ENCODE measurements around the gene OOSP3. TPM values are rescaled to one million over a fixed set of nuclear protein-coding genes. Genes with fewer than 3 reads are reported as not detected.
"Not testable (repeated sequence)": the region's sequence is repeated elsewhere in the genome, so short reads cannot be mapped to it uniquely, and the experiment has no call there.

The OOSP3 gene
- total and polyA plus RNA-seq, 8 donors: not detected

- Histone ChIP-seq H3K27me3 (no peaks in the 10 kb centered on the region), H3K27ac (peak overlapping the region in 3 of 4 donors; percentile 19 to 73 (median 65)), H3K9me3 (no peaks in the 10 kb centered on the region), H3K4me3 (no peak overlapping the region), H3K36me3 (no peaks in the 10 kb centered on the region), H3K4me1 (peaks cover 0 to 23% (median 0%) of the 10 kb centered on the region in 3 donors)
- 19 to 37% methylated on average over 2 of the region's 2 CpGs for WGBS, 2 donors
- TF ChIP-seq, protein P1, sequence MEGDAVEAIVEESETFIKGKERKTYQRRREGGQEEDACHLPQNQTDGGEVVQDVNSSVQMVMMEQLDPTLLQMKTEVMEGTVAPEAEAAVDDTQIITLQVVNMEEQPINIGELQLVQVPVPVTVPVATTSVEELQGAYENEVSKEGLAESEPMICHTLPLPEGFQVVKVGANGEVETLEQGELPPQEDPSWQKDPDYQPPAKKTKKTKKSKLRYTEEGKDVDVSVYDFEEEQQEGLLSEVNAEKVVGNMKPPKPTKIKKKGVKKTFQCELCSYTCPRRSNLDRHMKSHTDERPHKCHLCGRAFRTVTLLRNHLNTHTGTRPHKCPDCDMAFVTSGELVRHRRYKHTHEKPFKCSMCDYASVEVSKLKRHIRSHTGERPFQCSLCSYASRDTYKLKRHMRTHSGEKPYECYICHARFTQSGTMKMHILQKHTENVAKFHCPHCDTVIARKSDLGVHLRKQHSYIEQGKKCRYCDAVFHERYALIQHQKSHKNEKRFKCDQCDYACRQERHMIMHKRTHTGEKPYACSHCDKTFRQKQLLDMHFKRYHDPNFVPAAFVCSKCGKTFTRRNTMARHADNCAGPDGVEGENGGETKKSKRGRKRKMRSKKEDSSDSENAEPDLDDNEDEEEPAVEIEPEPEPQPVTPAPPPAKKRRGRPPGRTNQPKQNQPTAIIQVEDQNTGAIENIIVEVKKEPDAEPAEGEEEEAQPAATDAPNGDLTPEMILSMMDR (IDR thresholded peaks at IDR 0.05): no peak
- DNase-seq (peak in 2 of 6 donors; percentile 21 to 24), ATAC-seq (peak; percentile 84 to 91 (median 87)), FAIRE-seq (no peak)
- intact Hi-C loops (cut with DNase I): no loop called here
Observed at GRCh38 chr11:59849129-59849528, 29.5 kb upstream of the OOSP3 start.

- H3K4me3 ChIP-seq; FAIRE-seq; DNase-seq; H3K27me3 ChIP-seq; ATAC-seq; H3K36me3 ChIP-seq; intact Hi-C loops (cut with DNase I); H3K9me3 ChIP-seq: not testable (repeated sequence)
- H3K4me1 ChIP-seq: peaks cover 0 to 23% (median 0%) of the 10 kb centered on the region in 3 donors
- H3K27ac ChIP-seq: peak overlapping the region in 3 of 4 donors; percentile 48 to 73 (median 65)
- WGBS, 2 donors: 83 to 89% methylated on average over 2 of the region's 2 CpGs
Observed at GRCh38 chr11:59849551-59849950, 29.0 kb upstream of the OOSP3 start.

GRCh38 chr11:59851416-59851815, 27.2 kb upstream of the OOSP3 start:
- H3K9me3 ChIP-seq; ATAC-seq; DNase-seq; H3K27ac ChIP-seq; H3K36me3 ChIP-seq; intact Hi-C loops (cut with DNase I); H3K27me3 ChIP-seq; H3K4me3 ChIP-seq; FAIRE-seq: not testable (repeated sequence)
- peaks cover 0 to 13% (median 4%) of the 10 kb centered on the region in 3 donors for H3K4me1 ChIP-seq
- 85 to 87% methylated on average over 5 of the region's 5 CpGs for WGBS, 2 donors

GRCh38 chr11:59854871-59855270, 23.7 kb upstream of the OOSP3 start:
- Histone ChIP-seq H3K4me3 (no peak overlapping the region), H3K4me1 (peaks cover 0 to 9% (median 4%) of the 10 kb centered on the region in 3 donors), H3K27me3 (no peaks in the 10 kb centered on the region), H3K9me3 (no peaks in the 10 kb centered on the region), H3K36me3 (no peaks in the 10 kb centered on the region), H3K27ac (no peak overlapping the region)
- TF ChIP-seq, protein P1 (IDR thresholded peaks at IDR 0.05): no peak
- ATAC-seq (peak in 1 of 4 donors; percentile 37), DNase-seq (no peak), FAIRE-seq (no peak)
- intact Hi-C loops (cut with DNase I): no loop called here
- WGBS, 2 donors: 6 to 19% methylated on average over 2 of the region's 2 CpGs

- Histone ChIP-seq H3K27ac (peak overlapping the region in 1 of 4 donors; percentile 15), H3K27me3 (no peaks in the 10 kb centered on the region), H3K9me3 (no peaks in the 10 kb centered on the region), H3K4me3 (no peak overlapping the region), H3K4me1 (peaks cover 0 to 8% (median 4%) of the 10 kb centered on the region in 3 donors), H3K36me3 (no peaks in the 10 kb centered on the region)
- intact Hi-C loops (cut with DNase I): no loop called here
- DNase-seq (no peak), FAIRE-seq (no peak), ATAC-seq (peak in 1 of 4 donors; percentile 81)
- 61 to 68% methylated on average over 10 of the region's 10 CpGs for WGBS, 2 donors
- TF ChIP-seq, protein P1 (IDR thresholded peaks at IDR 0.05): no peak
Observed at GRCh38 chr11:59857439-59858434, 20.8 kb upstream of the OOSP3 start.
